Urothelium cell line (cell line): Measurements from ENCODE around the gene ADSS1.

ENCODE experiments used
- DNase-seq: peaks from one replicate; pipeline ENCODE4 v3.0.0; 2011; ENCODE audit warnings: low spot score, mixed read lengths
- FAIRE-seq: peaks from 2 replicates; lab custom pipeline; 2011; peaks lifted over from hg19 to GRCh38; lab: Jason Lieb, UNC

ADSS1 gene

GRCh38 chr14:104697892-104698583, 26.0 kb upstream of the ADSS1 start:
- DNase-seq (no peak), FAIRE-seq (no peak)

GRCh38 chr14:104698688-104699425, 25.2 kb upstream of the ADSS1 start:
- DNase-seq (no peak), FAIRE-seq (no peak)

- DNase-seq (no peak), FAIRE-seq (no peak)
Measured at GRCh38 chr14:104699426-104699748, 24.6 kb upstream of the ADSS1 start.

- no peak for FAIRE-seq
- no peak for DNase-seq
Measured at GRCh38 chr14:104700225-104700651, 23.8 kb upstream of the ADSS1 start.

- FAIRE-seq (no peak), DNase-seq (no peak)
Measured at GRCh38 chr14:104700747-104701217, 23.2 kb upstream of the ADSS1 start.

- no peak for FAIRE-seq
- DNase-seq, result no peak
Measured at GRCh38 chr14:104701383-104702076, 22.5 kb upstream of the ADSS1 start.

- DNase-seq (no peak), FAIRE-seq (no peak)
Measured at GRCh38 chr14:104702106-104702505, 21.9 kb upstream of the ADSS1 start.

- FAIRE-seq, result no peak
- no peak for DNase-seq
Measured at GRCh38 chr14:104702673-104703072, 21.4 kb upstream of the ADSS1 start.

- no peak for DNase-seq
Measured at GRCh38 chr14:104703269-104703668, 20.8 kb upstream of the ADSS1 start.

GRCh38 chr14:104704252-104704651, 19.8 kb upstream of the ADSS1 start:
- FAIRE-seq (no peak), DNase-seq (no peak)

More at GRCh38 chr14:104703269-104703668, 20.8 kb upstream of the ADSS1 start:
- FAIRE-seq, result no peak

- DNase-seq, result no peak
- no peak for FAIRE-seq
Measured at GRCh38 chr14:104705340-104706047, 18.5 kb upstream of the ADSS1 start.

- DNase-seq, result no peak
- FAIRE-seq, result no peak
Measured at GRCh38 chr14:104706733-104707607, 17.1 kb upstream of the ADSS1 start.

- no peak for DNase-seq
- no peak for FAIRE-seq
Measured at GRCh38 chr14:104707608-104708595, 16.1 kb upstream of the ADSS1 start.

- FAIRE-seq (no peak), DNase-seq (peak; percentile 74)
Measured at GRCh38 chr14:104708606-104709268, 15.3 kb upstream of the ADSS1 start.

GRCh38 chr14:104709387-104710039, 14.5 kb upstream of the ADSS1 start:
- DNase-seq, result no peak
- FAIRE-seq, result no peak

- no peak for FAIRE-seq
Measured at GRCh38 chr14:104710071-104710735, 13.8 kb upstream of the ADSS1 start.

More at GRCh38 chr14:104710071-104710735, 13.8 kb upstream of the ADSS1 start:
- DNase-seq, result no peak
